Measurements from ENCODE around the gene CEP112. TPM values are rescaled to one million over a fixed set of nuclear protein-coding genes. Genes with fewer than 3 reads are reported as not detected.

The CEP112 gene
- total and polyA plus RNA-seq, 10 of the 15 experiments (the other 5 are each of a cell fraction or from before 2014, with no cell fraction given) = 0.11 to 3.8 (median 0.32) TPM; not detected in 1

- no peak for TF ChIP-seq YY1 (IDR thresholded peaks at IDR 0.05; ENCODE audit: low read depth, low read length)
- no peak for TF ChIP-seq E4F1 (IDR thresholded peaks at IDR 0.05; ENCODE audit: borderline replicate concordance, partially characterized antibody)
Measured at GRCh38 chr17:66032082-66032712, 159.7 kb downstream of the CEP112 start (continued).

GRCh38 chr17:66025551-66025950 lies 166.4 kb downstream of the CEP112 start:
- ChIA-PET SMC1A (ENCODE audit: uncharacterized antibody, unreplicated experiment) (no interaction called here), POLR2A (no interaction called here), RAD21 (ENCODE audit: unreplicated experiment) (no interaction called here), CTCF (no interaction called here)
- Histone ChIP-seq H3K36me3 (ENCODE audit: control insufficient read depth in 2 of 2, insufficient read depth in 2 of 2, low read length in 1 of 2) (no peaks in the 10 kb centered on the region), H4K20me1 (ENCODE audit: control insufficient read depth, insufficient read depth) (no peaks in the 10 kb centered on the region), H3K4me1 (ENCODE audit: control insufficient read depth, insufficient read depth, low read length) (no peaks in the 10 kb centered on the region), H3K4me2 (ENCODE audit: control insufficient read depth, insufficient read depth) (no peak overlapping the region), H3K27ac (ENCODE audit: control insufficient read depth, insufficient read depth) (no peak overlapping the region), H2AFZ (ENCODE audit: control insufficient read depth, low read depth, low read length) (no peak overlapping the region), H3K27me3 (replicated peaks in 1 of 2; ENCODE audit: control insufficient read depth in 2 of 2, insufficient read depth in 2 of 2, low read length in 1 of 2) (no peaks in the 10 kb centered on the region), H3K79me2 (ENCODE audit: control insufficient read depth, insufficient read depth, low read length) (no peaks in the 10 kb centered on the region), H3K9ac (ENCODE audit: control insufficient read depth, insufficient read depth, low read length) (no peak overlapping the region), H3K4me3 (no peak overlapping the region), H3K9me3 (replicated peaks; ENCODE audit: control insufficient read depth, insufficient read depth, low read length) (no peaks in the 10 kb centered on the region; the same call in 1 of the 3 replicates)
- no peak for DNase-seq (ENCODE audit: low read depth, low spot score)
- intact Hi-C loops (cut with micrococcal nuclease; ENCODE audit: unreplicated experiment) = no loop called here
- in situ Hi-C loops (cut with MboI) = no loop called here
- no peak for FAIRE-seq
- no TSS peak for BruUV-seq (replicated peaks)
- no peak for ATAC-seq
- TF ChIP-seq BMI1 (IDR thresholded peaks at IDR 0.05; ENCODE audit: borderline replicate concordance) (no peak), USF2 (IDR thresholded peaks at IDR 0.05; ENCODE audit: borderline replicate concordance, low read depth, low read length) (no peak), ZNF207 (IDR thresholded peaks at IDR 0.05; ENCODE audit: borderline replicate concordance) (no peak), SMARCA5 (IDR thresholded peaks at IDR 0.05) (no peak), HDAC2 (IDR thresholded peaks at IDR 0.05) (no peak)

Measured in GM12878 (cell line).